HepG2 (cell line): ENCODE measurements around the gene TNFRSF6B. TPM values are rescaled to one million over a fixed set of nuclear protein-coding genes. Genes with fewer than 3 reads are reported as not detected.

ENCODE experiments used
- ATAC-seq: fragments of 200-7000 bp; cut with Tn5 transposase; 3 replicates; pipeline ENCODE4 v1.9.1; 2020; ENCODE audit warnings: mild to moderate bottlenecking, moderate library complexity
- BruUV-seq: library from RNA; stranded (reverse); fragments of 400-500 nt; replicated peaks from 2 replicates; lab custom pipeline; 2021; lab: Mats Ljungman, UMichigan
- CTCF ChIA-PET: fragments of 300-600 bp; formaldehyde crosslinking; extraction: SDS; loops from one replicate; lab custom pipeline; 2021; ENCODE audit warnings: low total read pairs, inconsistent platforms, low intra/inter-chr PET ratio; lab: Yijun Ruan, JAX
- POLR2A ChIA-PET: fragments of 350-600 bp; sonication (Branson Sonifier 250); formaldehyde crosslinking; loops from one replicate; lab custom pipeline; 2020; ENCODE audit warnings: antibody characterized with exemption, inconsistent platforms; lab: Yijun Ruan, JAX
- DNase-seq: peaks from one replicate; pipeline ENCODE4 v3.0.0-alpha.2; 2015; ENCODE audit warnings: low spot score
- FAIRE-seq: peaks from 3 replicates; lab custom pipeline; 2011; peaks lifted over from hg19 to GRCh38; lab: Jason Lieb, UNC
- H2AFZ ChIP-seq: one replicate; pipeline ENCODE4 v1.6.1; 2011; ENCODE audit warnings: low read length, inconsistent platforms
- H3K27ac ChIP-seq: fragments of 300-600 bp; 3 replicates; pipeline ENCODE4 v1.8.0; 2011; ENCODE audit warnings: mixed run types, mild to moderate bottlenecking, mixed read lengths, low read length, inconsistent platforms; ENCODE audit not compliant: insufficient read depth; ENCODE audit errors: extremely low read length
- H3K27me3 ChIP-seq, 2 experiments: fragments of 200-600 bp in 1 of 2; 2 replicates in 1 of 2; 3 replicates in 1 of 2; pipeline versions ENCODE4 v1.6.0 to v1.8.0; 2011; ENCODE audit warnings: low read length in 2 of 2, mild to moderate bottlenecking in 2 of 2, moderate library complexity in 2 of 2, inconsistent platforms in 1 of 2; ENCODE audit not compliant: insufficient read depth in 2 of 2, control insufficient read depth in 1 of 2
- H3K36me3 ChIP-seq, 2 experiments: fragments of 200-600 bp in 1 of 2; replicated peaks in 1 of 2; 2 replicates in 1 of 2; 3 replicates in 1 of 2; pipeline versions ENCODE4 v1.5.1 to v1.8.0; 2011; ENCODE audit warnings: low read length in 2 of 2, inconsistent platforms in 1 of 2; ENCODE audit not compliant: insufficient read depth in 2 of 2, control insufficient read depth in 1 of 2
- H3K4me1 ChIP-seq: 2 replicates; pipeline ENCODE4 v1.5.1; 2012; ENCODE audit warnings: low read length, inconsistent platforms; ENCODE audit not compliant: insufficient read depth
- H3K4me2 ChIP-seq: 2 replicates; pipeline ENCODE4 v1.6.0; 2011; ENCODE audit warnings: low read depth, low read length, inconsistent platforms
- H3K4me3 ChIP-seq, 3 experiments: fragments of 200-600 bp in 1 of 3; sonication (generic), shearing (Covaris generic) in 1 of 3; replicated peaks in 1 of 3; 2 replicates each; pipeline ENCODE4 v1.5.1; 2011 to 2016; ENCODE audit warnings: low read length in 3 of 3, inconsistent platforms in 2 of 3, low read depth in 2 of 3, mild to moderate bottlenecking in 2 of 3, control low read depth in 1 of 3, mixed read lengths in 1 of 3; ENCODE audit not compliant: insufficient read depth in 1 of 3
- H3K79me2 ChIP-seq: one replicate; pipeline ENCODE4 v1.6.1; 2011; ENCODE audit warnings: low read length, inconsistent platforms; ENCODE audit not compliant: insufficient read depth
- H3K9ac ChIP-seq: 2 replicates; pipeline ENCODE4 v1.6.0; 2011; ENCODE audit warnings: mild to moderate bottlenecking, low read depth, low read length, inconsistent platforms; ENCODE audit not compliant: insufficient read depth
- H3K9me3 ChIP-seq: 2 replicates; pipeline ENCODE4 v1.5.1; 2012; ENCODE audit warnings: mild to moderate bottlenecking, low read length
- H4K20me1 ChIP-seq: 2 replicates; pipeline ENCODE4 v1.6.0; 2011; ENCODE audit warnings: inconsistent platforms, mild to moderate bottlenecking, low read length, moderate library complexity; ENCODE audit not compliant: insufficient read depth
- ATF6 ChIP-seq: sonication (generic); formaldehyde crosslinking; conservative IDR thresholded peaks from 2 replicates; pipeline ENCODE4 v1.4.0; 2020; ENCODE audit warnings: missing genetic modification reagents
- HNRNPUL1 ChIP-seq: fragments of 200-400 bp; formaldehyde crosslinking; IDR thresholded peaks from 2 replicates; pipeline ENCODE4 v1.6.1; 2017; ENCODE audit warnings: low read depth, mild to moderate bottlenecking, low read length, moderate library complexity
- IRF1 ChIP-seq: sonication (generic); formaldehyde crosslinking; IDR thresholded peaks from 2 replicates; pipeline ENCODE4 v1.4.0; 2020; ENCODE audit warnings: low read depth, mild to moderate bottlenecking, missing genetic modification reagents
- PLRG1 ChIP-seq: fragments of 450-650 bp; conservative IDR thresholded peaks from 2 replicates; pipeline ENCODE4 v1.6.1; 2016
- POLR2AphosphoS2 ChIP-seq: IDR thresholded peaks from 2 replicates; pipeline ENCODE4 v1.6.1; 2011; ENCODE audit warnings: low read depth, low read length, improper control_type of control experiment
- RBM39 ChIP-seq: fragments of 200-400 bp; formaldehyde crosslinking; IDR thresholded peaks from one replicate; pipeline ENCODE4 v1.6.1; 2018; ENCODE audit warnings: antibody characterized with exemption, mild to moderate bottlenecking, low read depth, low read length; ENCODE audit not compliant: poor library complexity, severe bottlenecking
- SNAI1 ChIP-seq: sonication (generic); formaldehyde crosslinking; IDR thresholded peaks from 2 replicates; pipeline ENCODE4 v1.5.0; 2020; ENCODE audit warnings: mild to moderate bottlenecking, missing genetic modification reagents, borderline replicate concordance
- SOX13 ChIP-seq, 3 experiments: fragments of 450-650 bp in 1 of 3; sonication (generic) in 1 of 3; formaldehyde crosslinking in 1 of 3; IDR thresholded peaks in 2 of 3; conservative IDR thresholded peaks in 1 of 3; 2 replicates each; pipeline versions ENCODE4 v1.5.0 to v1.6.1; 2016 to 2020; ENCODE audit warnings: antibody characterized with exemption in 1 of 3, mild to moderate bottlenecking in 1 of 3, missing compliant biosample characterization in 1 of 3, missing genetic modification reagents in 1 of 3, moderate library complexity in 1 of 3
- ZNF704 ChIP-seq: sonication (generic); formaldehyde crosslinking; IDR thresholded peaks from 2 replicates; pipeline ENCODE4 v1.8.1; 2023; ENCODE audit warnings: mild to moderate bottlenecking, inconsistent platforms, moderate library complexity, missing genetic modification reagents, borderline replicate concordance
- WGBS: methylation state at CpG from one replicate; pipeline ENCODE4 v1.1.6; 2017; ENCODE audit warnings: low lambda C conversion rate; 5-methylcytosine and 5-hydroxymethylcytosine counted together
- in situ Hi-C: cut with HindIII; loops from 2 replicates; pipeline ENCODE4 v1.10.0; 2017; ENCODE audit warnings: low pct_unique_long_range_greater_than_20kb; ENCODE audit not compliant: extremely low pct_ligation_motif_present
- intact Hi-C: fragments of 100-400 bp; cut with micrococcal nuclease; formaldehyde crosslinking; loops from one replicate; pipeline ENCODE4 v1.10.0; 2022; ENCODE audit not compliant: unreplicated experiment
- polyA plus RNA-seq, 8 experiments: library from polyadenylated mRNA; depleted of rRNA in 3 of 8; stranded (reverse) in 7 of 8; unstranded in 1 of 8; fragments of >200 nt; fragmentation: Illumina TruSeq in 4 of 8; extraction: Trizol in 4 of 8; gene quantifications; 2 replicates each; pipeline versions ENCODE4 v1.2.1 to v1.2.3, GENCODE V29; 2011 to 2016; ENCODE audit warnings: low read depth in 4 of 8, missing spikeins in 1 of 8, mixed read lengths in 1 of 8; ENCODE audit not compliant: insufficient read depth in 1 of 8
- total RNA-seq, 5 experiments: library from RNA; depleted of rRNA; stranded (reverse); fragments of >200 nt; fragmentation: Illumina TruSeq; extraction: Trizol; gene quantifications; 2 replicates each; pipeline ENCODE4 v1.2.3, GENCODE V29; 2016; ENCODE audit warnings: low read depth in 1 of 5
- TF ChIP-seq, protein P1 (sequence below): sonication (generic); formaldehyde crosslinking; IDR thresholded peaks from 2 replicates; pipeline ENCODE4 v1.4.0; 2020; ENCODE audit warnings: missing genetic modification reagents, mild to moderate bottlenecking, borderline replicate concordance
- TF ChIP-seq, protein P2 (sequence below): sonication (generic); formaldehyde crosslinking; conservative IDR thresholded peaks from 2 replicates; pipeline ENCODE4 v1.5.0; 2020; ENCODE audit warnings: missing genetic modification reagents

TNFRSF6B gene
- total and polyA plus RNA-seq, 2 of the 13 experiments (the other 11 are each of a cell fraction or from before 2014, with no cell fraction given) = 0.24 TPM; not detected in 1

DNA sequence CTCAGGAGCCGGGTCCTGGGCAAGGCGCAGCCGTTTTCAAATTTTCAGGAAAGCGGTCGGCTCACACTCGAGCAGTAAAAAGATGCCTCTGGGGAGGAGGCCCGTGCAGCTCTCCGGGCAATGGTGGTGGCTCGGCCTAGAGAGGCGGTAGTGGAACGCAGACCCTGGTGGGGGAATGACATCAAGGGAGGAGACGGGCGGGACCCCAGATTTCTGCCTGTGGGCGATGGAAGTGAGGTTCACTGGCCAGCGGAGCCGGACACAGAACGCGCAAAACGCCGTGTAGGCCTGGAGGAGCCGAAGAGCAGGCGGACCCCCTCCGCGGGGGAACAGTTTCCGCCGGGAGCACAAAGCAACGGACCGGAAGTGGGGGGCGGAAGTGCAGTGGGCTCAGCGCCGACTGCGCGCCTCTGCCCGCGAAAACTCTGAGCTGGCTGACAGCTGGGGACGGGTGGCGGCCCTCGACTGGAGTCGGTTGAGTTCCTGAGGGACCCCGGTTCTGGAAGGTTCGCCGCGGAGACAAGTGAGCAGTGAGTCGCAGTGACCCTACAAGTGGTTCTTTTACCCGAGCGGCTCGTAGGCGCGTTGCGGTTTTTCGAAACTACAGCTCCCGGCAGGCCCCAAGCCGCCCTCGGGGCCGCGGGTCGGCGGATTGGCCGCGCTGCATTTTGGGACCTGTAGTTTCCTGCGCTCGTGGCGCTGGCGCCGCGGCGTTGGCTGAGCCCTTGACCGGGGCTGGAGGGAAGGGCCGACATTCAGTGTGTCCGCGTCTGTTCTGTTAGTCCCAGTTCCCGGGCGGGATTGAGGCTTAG lies 38.3 kb upstream of the TNFRSF6B start, which contains the start of gene RTEL1:
RTEL1 (plus strand) TSS at position 376 of the 812 bp plus-strand sequence. CDS start 1,091 bp downstream, outside the sequence.
- CTCF ChIA-PET = no interaction called here
- TF ChIP-seq POLR2AphosphoS2 (no peak), ZNF704 (CRISPR knock-in tag) (peak; percentile 80), HNRNPUL1 (no peak), SNAI1 (CRISPR knock-in tag) (peak; percentile 82; the same call in 1 of the 2 replicates), ATF6 (no peak), IRF1 (CRISPR knock-in tag) (no peak), PLRG1 (no peak), SOX13 (IDR thresholded peaks at IDR 0.05) (0 out of 2 replicates have a peak, but pooled peaks have one; percentile 31), SOX13 (CRISPR knock-in tag; conservative IDR thresholded peaks at IDR 0.05 in 1 of 2, IDR thresholded peaks at IDR 0.05 in 1 of 2) (0 out of 4 replicates have a peak, but pooled peaks have one; percentile 48 to 74), RBM39 (peak; percentile 90)
- TF ChIP-seq, protein P1, sequence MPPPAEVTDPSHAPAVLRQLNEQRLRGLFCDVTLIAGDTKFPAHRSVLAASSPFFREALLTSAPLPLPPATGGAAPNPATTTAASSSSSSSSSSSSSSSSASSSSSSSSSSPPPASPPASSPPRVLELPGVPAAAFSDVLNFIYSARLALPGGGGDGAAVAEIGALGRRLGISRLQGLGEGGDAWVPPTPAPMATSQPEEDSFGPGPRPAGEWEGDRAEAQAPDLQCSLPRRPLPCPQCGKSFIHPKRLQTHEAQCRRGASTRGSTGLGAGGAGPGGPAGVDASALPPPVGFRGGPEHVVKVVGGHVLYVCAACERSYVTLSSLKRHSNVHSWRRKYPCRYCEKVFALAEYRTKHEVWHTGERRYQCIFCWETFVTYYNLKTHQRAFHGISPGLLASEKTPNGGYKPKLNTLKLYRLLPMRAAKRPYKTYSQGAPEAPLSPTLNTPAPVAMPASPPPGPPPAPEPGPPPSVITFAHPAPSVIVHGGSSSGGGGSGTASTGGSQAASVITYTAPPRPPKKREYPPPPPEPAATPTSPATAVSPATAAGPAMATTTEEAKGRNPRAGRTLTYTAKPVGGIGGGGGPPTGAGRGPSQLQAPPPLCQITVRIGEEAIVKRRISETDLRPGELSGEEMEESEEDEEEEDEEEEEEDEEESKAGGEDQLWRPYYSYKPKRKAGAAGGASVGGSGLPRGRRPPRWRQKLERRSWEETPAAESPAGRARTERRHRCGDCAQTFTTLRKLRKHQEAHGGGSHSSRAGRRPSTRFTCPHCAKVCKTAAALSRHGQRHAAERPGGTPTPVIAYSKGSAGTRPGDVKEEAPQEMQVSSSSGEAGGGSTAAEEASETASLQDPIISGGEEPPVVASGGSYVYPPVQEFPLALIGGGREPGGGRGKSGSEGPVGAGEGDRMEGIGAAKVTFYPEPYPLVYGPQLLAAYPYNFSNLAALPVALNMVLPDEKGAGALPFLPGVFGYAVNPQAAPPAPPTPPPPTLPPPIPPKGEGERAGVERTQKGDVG = no peak
- TF ChIP-seq, protein P2, sequence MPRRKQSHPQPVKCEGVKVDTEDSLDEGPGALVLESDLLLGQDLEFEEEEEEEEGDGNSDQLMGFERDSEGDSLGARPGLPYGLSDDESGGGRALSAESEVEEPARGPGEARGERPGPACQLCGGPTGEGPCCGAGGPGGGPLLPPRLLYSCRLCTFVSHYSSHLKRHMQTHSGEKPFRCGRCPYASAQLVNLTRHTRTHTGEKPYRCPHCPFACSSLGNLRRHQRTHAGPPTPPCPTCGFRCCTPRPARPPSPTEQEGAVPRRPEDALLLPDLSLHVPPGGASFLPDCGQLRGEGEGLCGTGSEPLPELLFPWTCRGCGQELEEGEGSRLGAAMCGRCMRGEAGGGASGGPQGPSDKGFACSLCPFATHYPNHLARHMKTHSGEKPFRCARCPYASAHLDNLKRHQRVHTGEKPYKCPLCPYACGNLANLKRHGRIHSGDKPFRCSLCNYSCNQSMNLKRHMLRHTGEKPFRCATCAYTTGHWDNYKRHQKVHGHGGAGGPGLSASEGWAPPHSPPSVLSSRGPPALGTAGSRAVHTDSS = peak; percentile 99

More for the DNA sequence above, 38.3 kb upstream of the TNFRSF6B start, which contains the start of gene RTEL1:
- peak; percentile 91 for FAIRE-seq
- in situ Hi-C loops (no loop called here), intact Hi-C loops (loop anchor here (1.0 to 10.0 kb wide), 2 partner anchors 30 to 123 kb away; partner anchors contain the start of gene PTK6)
- DNase-seq = peak; percentile 93
- Histone ChIP-seq H3K27ac (peak within 1 kb of the TSS; percentile 65), H3K4me1 (peaks cover 40% of the 10 kb centered on the region), H2AFZ (peak within 1 kb of the TSS; percentile 77), H3K79me2 (peaks cover 17% of the 10 kb centered on the region), H4K20me1 (no peaks in the 10 kb centered on the region), H3K36me3 (peaks cover 16 to 25% of the 10 kb centered on the region in 2 experiments), H3K27me3 (no peaks in the 10 kb centered on the region; a peak in 1 of 5 replicates), H3K4me2 (peak within 1 kb of the TSS; percentile 93), H3K4me3 (peak within 1 kb of the TSS; percentile 78 to 95 (median 94)), H3K9ac (peak within 1 kb of the TSS; percentile 87), H3K9me3 (no peaks in the 10 kb centered on the region)
- WGBS = 3% methylated on average over 41 of the region's 73 CpGs
- BruUV-seq = no TSS peak
- POLR2A ChIA-PET = interaction anchor here (0.7 to 2.8 kb wide), 31 partner anchors 9 to 407 kb away, joined by 3 to 30 read pairs (median 4); partner anchors contain the start of genes ARFRP1, GMEB2, HELZ2 and PRPF6
- peak; percentile 93 for ATAC-seq
